ENCODE measurements around the gene KLK12.

- TF ChIP-seq EZH2phosphoT487 (IDR thresholded peaks at IDR 0.05; ENCODE audit: borderline replicate concordance, low read length) (no peak), CTCF (conservative IDR thresholded peaks at IDR 0.05; ENCODE audit: low read depth, low read length) (no peak), EZH2 (IDR thresholded peaks at IDR 0.05; ENCODE audit: low read length, unreplicated experiment) (no peak)
Measured at GRCh38 chr19:51030631-51031030, 4.2 kb downstream of the KLK12 start.
